SHP77 treated with DMSO at 0.1 percent for 48 hours (cell line): ENCODE data around the gene NFKB1.
"Not testable (repeated sequence)": the region's sequence is repeated elsewhere in the genome, so short reads cannot be mapped to it uniquely, and the experiment has no call there.

ENCODE experiments used
- DNase-seq: peaks from one replicate; lab custom pipeline; 2025; lab: John Stamatoyannopoulos, UW

NFKB1 gene

DNA sequence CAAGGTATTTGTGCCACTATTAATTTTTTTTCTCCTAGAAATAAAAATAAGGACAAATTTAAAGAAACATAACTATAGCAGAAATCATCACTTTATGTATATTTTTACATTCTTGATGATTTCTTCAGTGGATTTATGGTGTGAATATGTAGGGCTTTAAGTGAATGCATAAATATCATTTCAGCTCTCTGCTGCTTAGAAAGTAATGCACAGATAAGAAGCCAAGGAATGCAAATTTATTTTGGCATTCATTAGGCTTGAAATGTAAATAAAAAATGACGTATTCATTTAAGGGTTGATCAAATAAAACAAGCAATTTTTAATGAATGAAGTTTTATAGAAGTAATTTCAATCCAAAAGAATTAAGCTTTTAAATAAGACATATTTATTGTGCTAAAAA is 66.3 kb downstream of the NFKB1 start:
- no peak for DNase-seq

DNA sequence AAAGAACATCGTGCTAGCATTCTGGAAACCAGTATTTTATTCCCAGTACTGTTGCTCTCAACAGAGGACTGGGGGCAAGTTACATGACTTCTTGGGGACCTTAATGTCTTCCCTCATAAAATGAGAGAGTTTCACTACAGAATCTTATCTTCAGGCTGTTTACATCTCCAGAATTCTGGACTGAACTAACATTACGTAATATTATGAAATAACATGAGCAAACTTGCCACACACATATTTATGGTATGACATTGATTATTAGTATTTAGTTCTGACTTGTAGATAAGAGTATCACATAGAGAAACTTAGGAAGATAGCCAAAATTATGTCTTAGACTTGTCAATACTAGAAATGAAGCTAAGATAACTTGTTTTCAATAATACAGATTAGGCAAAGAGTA is 68.0 kb downstream of the NFKB1 start:
- DNase-seq = no peak

DNA sequence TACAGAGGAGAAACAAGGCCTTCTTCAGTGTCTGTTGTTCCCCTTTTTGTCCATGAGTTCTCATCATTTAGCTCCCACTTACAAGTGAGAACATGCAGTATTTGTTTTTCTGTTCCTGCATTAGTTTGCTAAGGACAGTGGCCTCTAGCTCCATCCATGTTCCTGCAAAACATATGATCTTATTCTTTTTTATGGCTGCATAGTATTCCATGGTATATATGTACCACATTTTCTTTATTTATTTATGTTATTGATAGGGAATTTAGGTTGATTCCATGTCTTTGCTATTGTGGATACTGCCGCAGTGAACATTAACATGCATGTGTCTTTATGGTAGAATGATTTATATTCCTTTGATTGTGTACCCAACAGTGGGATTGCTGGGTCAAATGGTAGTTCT is 69.1 kb downstream of the NFKB1 start:
- DNase-seq = not testable (repeated sequence)

DNA sequence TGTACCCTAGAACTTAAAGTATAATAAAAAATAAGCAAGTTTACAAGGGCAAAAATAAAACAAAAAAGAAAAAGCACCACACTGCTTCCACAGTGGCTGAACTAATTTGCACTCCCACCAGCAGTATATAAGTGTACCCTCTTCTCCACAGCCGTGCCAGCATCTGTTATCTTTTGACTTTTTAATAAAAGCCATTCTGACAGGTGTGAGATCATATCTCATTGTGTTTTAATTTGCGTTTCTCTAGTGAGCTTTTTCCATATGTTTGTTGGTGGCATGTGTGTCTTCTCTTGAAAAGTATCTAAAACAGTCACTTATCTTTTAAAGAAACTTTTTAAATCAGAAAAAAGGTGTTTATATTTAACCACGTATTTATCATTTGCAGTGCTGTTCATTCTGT is 71.3 kb downstream of the NFKB1 start:
- no peak for DNase-seq

DNA sequence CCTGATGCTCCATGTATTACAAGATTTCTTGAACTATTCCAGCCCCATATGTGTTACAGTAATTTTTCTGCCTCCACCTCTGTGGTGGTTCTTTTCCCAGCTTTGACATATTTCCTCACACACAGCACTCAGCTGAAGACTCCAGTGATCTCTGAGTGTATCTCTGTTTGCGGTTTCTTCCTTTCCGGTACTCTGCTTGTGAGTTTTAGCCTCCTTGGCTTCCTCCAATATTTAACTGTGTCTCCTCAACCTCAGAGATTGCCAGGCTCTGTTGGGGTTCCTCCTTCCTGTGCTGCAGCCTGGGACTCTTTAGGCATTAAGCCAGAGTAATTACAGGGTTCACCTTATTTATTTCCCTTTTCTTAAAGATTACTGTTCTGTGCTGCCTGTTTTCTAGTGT is 73.2 kb downstream of the NFKB1 start:
- no peak for DNase-seq

DNA sequence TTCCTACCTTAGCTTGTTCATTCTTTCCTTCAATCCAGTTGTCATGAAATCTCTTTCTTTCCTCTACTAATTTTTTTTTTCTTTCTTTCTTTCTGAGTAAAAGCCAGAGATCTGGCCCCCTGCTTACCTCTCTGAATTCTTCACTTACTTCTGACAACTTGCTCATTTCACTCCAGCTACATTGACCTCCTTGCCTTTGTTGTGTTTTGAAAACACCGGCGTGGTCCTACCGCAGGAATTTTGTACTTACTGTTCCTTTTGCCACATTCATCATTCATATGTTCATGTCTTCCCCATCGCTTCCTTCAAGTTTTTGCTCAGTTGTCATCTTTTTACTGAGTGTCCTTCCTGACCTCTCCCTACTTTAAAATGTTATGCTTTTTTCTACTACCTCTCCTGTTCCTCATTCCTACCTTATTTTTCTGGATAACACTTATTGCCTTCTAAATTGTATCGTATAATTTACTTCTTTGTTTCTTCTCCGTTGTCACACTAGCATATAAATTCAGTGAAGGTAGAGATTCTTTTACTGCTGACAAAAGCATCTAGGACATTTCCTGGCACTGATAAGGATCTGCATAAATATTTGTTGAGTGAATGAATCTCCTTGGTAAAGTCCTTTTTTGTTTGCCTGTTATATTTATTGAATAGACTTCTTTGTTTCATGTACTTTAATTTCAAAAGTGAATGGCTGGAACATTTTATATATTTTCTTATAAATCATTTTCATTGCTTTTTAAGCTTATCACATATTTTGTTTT is 74.4 kb downstream of the NFKB1 start:
- DNase-seq = no peak

DNA sequence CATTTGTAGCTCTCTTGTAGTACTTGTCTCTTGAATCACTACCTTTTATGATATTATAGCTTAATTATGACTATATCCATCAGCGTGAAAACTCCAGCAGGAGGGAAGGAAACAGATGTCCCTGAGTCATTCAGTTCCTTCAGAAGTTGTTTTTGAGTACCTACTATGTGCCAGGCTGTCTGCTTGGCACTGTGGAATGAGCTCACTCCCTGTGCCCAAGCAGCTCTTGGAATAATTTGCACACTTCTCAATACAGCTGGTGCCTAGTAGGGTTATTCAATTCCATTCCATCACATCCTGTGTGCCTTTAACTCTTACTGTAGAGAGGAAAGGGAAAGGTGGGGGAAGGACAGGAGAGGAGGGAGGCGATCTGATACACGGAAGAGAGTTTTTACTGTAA is 77.1 kb downstream of the NFKB1 start:
- no peak for DNase-seq

DNA sequence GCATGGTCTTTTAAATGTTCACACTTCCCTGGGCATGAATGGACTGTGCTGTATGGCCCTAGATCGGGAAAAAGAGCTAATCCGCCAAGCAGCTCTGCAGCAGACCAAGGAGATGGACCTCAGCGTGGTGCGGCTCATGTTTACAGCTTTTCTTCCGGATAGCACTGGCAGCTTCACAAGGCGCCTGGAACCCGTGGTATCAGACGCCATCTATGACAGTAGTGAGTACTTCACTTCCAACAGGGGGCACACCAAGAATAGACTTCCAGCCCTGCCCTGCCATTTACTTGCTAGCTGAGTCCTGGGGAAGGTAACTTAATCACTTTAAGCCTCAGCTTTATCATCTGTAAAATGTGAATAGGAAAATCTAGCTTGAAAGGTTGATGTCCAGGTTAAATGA is 77.7 kb downstream of the NFKB1 start:
- DNase-seq = no peak

DNA sequence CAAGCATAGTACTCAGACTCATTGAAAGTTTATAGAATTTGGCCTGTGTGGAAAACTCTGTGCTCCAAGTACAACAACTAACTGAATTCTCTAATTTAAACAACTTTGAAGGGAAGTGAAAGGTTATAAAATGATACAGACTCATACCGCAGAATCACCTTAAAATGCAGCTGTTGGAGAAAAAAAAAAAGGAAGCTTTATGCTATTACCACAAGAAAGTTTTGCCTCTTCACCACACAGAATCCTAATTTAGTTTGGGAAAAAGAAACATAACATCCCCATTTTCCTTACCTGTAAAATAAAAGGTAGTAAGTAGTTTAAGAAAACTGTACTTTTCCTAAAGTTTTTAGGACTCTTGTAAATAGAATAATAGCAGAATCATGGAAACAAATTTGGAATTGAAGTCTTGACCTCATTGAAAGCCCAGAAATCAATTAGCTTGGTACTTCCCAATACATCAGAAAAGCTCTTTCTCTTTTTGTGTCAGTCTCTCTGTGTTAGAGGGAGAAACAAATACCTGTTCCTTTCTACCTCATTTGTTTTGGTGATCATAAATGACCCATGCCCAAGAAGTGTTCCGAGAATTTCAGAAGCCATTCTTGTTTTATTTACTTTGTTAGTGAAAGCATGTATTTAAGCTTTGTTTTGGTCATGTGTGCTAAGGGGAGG is 78.8 kb downstream of the NFKB1 start:
- no peak for DNase-seq

DNA sequence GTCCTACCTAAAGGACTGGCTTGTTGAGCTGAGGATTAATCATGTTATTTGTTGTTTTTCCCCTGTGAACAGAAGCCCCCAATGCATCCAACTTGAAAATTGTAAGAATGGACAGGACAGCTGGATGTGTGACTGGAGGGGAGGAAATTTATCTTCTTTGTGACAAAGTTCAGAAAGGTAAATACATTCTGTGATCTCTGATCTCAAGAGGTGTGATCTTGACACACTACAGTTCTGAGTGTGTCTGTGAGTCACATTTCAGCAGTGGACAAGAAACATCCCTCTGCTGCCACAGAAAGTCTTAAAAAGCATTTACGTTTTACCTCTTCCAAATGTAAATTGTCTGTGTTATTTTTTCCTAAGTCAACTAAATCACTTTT is 79.3 kb downstream of the NFKB1 start:
- DNase-seq = no peak

DNA sequence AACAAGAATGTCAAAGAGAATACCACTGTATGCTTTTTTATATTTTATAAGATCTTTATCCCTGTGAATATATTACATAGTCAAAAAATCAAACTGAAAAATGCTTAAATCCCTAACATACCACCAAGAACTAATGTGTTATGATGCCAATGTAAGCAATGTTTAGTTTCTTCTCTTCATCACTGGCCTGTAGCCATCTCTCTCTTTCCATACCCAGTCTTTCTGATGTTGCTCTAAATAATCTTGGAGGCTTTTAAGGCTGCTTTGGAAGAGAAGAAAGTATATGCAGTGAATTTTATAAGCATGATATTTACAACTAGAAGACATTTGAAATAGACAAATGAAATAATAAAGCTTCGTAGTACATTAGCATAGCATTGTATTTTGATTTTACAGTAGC is 82.9 kb downstream of the NFKB1 start:
- no peak for DNase-seq

DNA sequence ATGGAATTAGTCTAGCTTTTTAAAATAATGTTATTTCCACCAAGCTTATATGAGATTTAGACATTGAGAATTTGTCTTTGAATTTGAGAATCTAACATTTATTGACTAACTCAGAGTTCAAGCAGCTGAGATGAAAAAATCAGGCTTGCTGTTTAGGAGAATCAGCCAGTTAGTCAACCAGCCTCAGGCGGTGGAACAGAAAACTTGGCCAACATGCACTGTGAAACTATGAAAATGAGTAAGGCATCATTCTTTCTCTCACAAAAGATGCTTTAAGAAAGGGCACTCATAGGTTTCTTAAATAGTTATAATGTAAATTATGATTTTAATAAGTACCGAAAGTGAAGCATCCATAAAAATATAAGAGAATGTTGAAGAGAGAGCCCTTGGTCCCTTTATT is 84.2 kb downstream of the NFKB1 start:
- no peak for DNase-seq

DNA sequence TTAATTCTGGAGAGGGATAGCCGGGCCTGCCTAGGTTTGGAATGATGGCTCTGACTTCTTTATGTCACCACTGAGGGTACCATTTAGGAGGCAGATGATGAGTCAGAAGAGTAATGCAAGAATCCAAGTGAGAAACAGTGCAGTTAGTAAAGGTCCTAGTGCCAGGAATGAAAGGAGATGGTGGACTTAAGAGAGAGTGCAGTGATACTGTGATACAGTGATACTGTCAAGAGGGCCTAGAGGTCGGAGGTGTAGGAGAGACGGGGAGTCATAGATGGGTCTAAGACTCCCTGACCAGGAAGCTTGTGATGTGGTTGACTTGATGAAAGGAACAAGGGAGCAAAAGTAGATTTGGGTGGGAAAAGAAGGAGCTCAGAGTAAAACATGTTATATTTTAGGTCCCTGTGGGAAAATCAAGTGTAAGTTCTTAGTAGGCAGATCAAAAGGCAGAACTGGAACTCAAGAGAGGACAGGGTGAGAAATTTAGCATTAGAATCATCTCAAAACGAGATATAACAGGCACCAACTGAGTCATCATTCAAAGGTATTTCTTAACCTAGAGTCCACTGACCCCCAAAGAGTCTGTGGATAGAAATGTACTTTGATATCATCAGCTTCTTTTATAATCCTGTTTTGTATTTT is 85.0 kb downstream of the NFKB1 start:
- DNase-seq = no peak

DNA sequence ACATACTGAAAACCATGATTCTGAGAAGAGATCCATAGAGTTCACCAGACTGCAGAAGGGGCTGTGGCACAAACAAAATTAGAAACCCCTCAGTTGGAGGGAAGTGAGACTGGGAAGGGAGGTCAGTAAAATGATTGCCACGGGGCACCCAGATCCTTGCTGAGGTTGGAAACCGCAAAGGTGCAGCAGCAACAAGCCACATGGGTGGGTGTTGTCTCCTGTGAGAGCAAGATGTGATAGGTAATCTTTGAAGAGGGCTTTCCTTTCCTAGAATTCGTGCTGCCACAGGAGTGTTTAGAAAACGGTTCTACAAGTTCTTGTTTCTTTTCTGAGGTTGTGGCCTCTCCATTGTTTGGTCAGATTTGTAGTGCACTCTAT is 85.5 kb downstream of the NFKB1 start:
- no peak for DNase-seq

DNA sequence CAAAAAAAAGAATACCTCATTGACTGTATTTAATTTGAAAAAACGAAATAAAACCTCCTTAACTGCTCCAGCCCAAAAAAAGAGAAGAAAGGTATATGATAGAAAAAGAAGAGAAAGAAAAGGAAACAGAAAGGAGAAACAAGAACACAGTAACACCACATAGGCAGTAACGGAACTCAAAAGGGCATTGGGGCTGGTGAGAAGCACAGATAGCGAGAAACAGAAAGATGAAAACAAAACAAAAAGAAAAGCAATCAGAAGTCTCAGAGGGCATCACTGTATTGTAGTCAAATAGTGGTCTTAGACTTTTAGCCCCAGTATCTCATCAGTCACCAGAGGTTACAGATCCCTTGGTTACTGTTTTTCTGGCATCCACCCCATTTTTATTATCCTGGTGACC is 88.6 kb downstream of the NFKB1 start:
- no peak for DNase-seq

DNA sequence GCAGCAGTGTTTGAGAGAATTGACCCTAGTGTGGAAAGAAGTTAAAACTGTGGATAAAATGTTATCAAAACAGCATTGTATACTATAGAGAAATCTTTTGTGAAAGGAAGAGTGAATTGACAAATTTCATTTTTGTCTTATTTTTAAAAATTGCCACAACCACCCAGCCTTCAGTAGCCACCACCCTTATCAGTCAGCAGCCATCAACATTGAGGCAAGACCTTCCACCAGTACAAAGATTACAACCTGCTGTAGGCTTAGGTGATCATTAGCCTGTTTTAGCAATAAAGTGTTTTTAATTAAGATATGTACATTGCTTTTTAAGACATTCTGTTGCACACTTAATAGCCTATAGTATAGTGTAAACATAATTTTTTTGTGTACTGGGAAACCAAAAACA is 91.1 kb downstream of the NFKB1 start:
- no peak for DNase-seq

DNA sequence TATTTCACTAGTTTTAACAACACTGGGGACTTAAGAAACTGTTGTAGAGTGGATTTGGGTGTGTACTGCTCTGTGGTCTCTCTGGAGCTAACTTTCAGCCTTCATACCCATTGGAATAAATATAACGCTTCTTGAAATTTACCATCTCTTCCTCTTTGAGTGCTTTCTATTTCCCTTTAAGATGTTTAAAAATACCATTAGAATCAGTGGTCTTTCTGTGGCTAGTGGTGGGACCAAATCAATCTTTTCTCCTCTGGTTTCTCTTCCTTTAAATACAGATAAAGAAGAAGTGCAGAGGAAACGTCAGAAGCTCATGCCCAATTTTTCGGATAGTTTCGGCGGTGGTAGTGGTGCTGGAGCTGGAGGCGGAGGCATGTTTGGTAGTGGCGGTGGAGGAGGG is 92.0 kb downstream of the NFKB1 start:
- no peak for DNase-seq

DNA sequence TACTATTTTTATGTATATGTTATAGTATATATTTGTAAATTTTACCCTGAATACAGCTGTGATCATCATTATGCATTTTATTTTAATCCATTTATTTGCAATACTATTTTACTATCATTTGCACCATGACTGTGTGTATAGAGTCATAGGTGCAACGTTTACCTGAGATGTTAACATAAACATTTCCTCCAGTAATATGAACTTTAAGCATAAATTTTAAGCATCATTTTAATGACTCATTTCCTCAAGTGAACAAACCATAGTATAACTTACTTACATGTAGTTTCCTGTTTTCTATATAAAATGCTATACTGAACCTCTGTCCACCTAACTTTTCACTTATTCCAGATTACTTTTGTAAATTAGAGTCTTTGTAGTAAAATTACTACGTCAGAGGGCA is 92.8 kb downstream of the NFKB1 start:
- DNase-seq = no peak

DNA sequence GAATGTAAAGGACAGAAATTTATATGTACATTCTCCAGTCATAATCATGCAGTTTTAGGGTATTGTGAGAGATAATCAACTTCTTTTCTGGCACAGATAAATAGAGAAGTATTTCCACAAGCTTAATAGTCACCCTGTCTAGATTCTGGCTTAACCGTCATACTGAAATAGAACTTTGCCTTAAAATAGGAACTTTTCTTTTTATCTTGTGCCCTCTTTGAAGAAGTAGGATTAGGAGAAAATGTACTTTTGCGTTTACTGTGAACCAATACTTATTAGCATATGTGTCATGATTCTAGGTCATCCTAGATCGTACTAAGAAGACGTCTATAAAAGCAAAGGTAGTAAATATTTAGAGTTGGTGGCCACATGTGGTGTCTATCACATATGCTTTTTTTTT is 95.4 kb downstream of the NFKB1 start:
- DNase-seq = no peak

DNA sequence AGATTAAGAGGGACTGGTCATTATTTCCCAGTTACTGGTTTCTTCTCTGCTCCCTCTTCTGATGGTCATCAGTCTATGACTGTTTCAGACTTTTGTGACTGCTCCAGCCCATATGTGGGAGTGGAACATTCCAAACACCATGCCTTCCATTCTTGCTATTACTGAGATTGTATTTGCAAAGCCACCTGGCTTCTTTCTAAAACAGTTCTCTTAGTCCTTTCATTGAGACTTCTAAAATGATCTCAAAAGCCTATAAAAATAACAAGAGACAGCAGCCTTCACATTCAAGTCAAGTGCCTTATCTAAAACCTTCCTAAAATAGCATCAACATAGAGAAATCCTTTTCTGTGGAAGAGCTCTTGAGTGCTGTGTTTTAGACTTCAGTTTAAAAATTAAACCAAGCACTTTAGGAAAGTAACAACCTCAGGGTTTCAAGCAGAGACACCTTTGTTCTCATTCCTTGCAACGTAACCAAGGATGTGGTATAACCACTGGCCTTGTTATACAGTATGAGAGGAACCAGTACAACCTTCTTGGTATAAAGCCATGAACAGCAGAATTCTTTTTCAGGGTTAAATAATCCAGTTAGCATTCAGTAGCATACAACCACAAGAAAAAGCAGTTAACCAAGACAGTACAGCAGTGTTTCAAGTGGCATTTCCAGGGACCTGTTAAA is 97.1 kb downstream of the NFKB1 start:
- DNase-seq = no peak

DNA sequence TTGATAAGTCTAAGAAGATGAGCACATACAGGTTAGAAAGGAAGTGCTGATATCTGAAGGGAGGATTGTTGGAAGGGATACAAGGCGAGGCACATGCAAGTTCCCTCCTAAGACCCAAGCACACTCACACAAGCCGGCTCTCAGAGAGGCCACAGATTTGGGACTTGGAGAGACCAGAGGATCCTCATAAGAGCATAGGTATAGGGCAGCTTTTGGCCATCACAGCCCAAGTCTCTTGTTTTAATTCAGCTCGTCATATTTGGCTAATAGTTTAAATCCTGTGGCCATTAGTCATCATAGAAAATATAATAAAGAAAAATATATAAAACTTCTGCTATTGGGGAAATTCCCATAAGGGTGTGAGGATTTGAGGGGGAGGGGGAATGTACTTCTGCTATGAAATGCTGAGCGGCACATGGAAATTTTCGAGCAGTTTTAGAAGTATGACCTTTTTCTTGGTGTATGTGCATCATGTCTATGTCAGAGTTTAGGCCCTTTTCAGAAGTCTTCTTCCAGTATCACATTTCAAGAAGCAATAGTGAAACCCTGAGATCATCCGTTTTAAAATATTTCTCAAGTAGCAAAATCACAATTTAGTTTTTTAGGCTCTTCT is 97.7 kb downstream of the NFKB1 start:
- no peak for DNase-seq

DNA sequence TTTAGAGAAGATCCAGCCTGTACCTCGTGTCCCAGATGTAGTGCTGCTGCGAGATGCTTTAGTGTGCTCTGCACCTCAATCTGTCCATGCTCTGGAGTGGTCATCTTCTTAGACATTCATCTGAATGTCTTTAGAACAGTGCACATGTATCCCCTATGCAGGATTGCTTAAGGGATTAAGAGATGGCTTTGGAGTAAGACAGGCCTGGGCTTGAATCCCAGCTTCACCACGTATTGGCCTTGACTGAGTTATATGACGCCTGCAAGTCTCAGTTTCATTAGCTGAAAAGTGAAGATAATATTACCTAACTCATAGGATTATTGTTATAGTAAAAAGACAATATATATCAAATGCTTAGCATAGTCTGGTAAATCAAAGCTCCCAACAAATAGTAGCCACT is 98.3 kb downstream of the NFKB1 start:
- no peak for DNase-seq

DNA sequence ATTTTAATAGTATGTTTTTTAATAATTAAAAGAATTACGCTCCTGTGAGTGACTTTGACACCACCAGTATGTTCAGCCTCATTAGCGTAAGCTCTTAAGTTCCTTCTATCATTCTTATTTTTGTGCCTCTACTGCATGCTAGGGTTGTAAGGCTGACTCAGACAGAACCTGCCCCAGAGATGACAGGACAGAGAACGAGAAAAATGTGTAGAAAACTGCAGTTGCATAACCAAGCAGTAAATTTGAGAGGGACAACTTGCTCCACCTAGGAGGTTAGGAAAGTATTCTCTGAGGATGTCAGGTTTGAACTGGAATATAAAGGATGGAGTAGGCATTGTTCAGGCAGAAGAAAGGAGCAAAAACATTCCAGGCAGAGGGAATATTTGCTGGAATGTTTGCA is 98.7 kb downstream of the NFKB1 start:
- no peak for DNase-seq
